HG03095 (cell line): ENCODE results near the gene IST1.
"Not testable (repeated sequence)": the region's sequence is repeated elsewhere in the genome, so short reads cannot be mapped to it uniquely, and the experiment has no call there.

Experiments used
- ATAC-seq: cut with Tn5 transposase; IDR thresholded peaks from one replicate; pipeline ENCODE4 v1.9.1; 2021; ENCODE audit warnings: moderate library complexity; ENCODE audit not compliant: unreplicated experiment

IST1 gene

DNA sequence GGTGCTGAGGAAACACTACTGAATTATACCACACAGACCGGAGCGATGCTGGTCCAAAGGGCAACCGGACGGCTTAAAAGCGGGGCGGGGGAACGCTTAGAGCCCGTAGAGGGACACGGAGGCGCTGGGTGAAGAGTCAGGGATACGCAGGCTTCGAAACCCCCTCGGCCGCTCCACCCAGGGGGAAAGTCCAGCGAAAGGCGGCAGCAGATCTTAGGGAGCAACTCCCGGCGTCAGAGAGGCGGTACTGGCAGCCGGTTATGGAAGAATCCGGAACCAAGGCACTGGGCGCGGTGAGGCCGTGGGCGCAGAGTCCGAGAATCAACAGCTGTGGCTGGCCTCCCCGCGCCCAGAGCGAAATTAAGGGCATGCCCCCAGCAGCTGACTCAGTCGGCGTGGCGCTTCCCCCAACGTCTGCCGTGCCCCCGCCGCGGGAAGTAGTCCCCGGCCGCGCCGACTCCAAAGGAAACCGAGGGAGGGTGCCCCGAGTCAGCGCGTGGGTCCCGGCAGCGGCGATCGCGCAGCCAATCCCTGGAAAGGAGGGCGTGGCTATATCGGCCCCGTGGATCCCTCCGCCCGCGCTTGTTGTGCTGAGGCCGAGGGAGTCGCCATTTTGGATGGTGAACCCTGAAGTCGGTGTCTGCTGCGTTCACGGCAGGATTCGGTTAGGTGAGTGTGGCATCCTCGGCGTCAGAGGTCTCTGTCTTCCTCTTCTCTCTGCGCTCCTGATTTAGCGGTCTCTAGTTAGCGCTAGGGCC, at the start of gene IST1:
Gene IST1, plus strand, starts transcription at position 611 of the 758 bp plus-strand sequence. CDS start 20,110 bp downstream, outside the sequence.
- ATAC-seq, result peak; percentile 74

DNA sequence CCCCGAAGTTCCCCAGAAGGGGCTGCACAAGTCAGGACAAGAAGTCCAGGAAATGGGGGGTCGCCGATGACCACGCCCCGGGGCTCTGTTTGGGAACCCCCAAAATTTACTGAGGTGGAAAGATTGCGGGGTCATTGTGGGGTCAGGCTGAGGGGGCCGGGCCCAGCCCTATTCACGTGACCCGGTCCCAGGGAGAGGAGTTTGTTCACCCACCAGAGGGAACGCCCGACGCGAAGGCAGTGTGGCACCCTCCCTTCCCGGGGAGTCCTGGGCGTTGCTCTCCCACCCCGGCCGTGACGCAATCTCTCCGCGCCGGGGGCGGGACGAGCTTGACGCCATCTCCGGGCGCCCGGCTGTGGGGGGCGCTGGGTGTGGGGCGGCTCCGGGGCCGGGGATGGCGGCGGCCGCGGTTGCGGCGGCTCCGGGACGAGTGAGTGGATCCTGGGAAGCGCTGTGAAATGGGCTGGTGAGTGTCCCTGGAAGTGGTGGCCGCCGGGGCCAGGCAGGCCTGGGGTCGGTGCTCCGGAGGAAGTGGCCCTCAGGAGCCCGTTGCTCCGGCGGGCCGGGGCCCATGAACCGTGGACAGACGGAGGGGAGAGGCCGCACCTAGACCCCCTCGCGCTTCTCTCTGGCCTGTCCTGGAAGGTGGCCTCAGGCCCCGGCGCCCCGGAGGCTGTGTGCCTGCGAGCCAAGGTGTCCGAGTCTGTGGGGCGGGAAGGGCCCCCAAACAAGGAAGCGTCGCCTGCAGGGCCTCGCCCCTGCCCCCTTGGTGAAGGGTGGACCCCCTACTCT, 49.5 kb upstream of the IST1 start, which contains the start of gene ATXN1L:
Gene ATXN1L, plus strand, starts transcription at position 338 of the 792 bp plus-strand sequence. CDS start 3,765 bp downstream, outside the sequence.
- peak; percentile 50 for ATAC-seq

DNA sequence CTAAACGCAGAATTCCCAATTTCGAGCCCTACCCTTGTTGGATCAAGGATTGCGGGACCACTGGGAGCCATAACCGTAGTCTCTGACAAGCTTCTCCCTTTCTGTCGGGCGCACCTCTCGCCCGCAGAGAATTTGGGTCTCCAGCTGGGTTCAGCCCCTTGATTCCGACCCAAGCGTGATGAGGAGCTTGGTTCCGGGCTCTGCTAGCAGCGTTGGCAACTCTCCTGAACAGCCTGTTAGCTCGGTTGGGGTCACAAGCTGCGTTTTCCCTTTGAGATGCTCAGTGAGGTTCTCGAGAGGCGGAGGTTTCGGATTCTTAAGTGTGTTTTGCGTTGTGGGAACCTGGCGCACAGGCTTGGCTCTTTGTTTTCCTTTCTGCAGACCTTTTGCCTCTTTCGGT, 48.9 kb upstream of the IST1 start:
- ATAC-seq, result no peak

DNA sequence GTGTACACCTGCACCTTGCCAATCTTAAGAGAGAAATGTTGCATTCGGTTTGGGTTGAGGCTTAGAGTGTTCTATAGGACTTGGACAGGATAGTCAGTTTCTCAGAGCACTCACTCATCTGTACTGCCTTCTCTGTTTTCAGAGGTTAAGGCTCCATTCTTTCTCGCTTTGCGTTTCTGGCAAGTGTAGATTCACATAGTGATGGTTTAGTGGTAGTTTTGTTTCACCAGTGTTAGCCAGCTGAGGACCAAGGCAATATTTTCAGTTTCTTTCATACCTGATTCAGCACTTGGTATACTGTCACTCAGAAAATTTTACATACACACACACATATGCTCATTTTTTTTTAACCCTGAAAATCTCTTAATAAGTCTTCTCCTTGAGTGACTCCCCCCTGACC, 48.2 kb upstream of the IST1 start:
- ATAC-seq, result no peak

DNA sequence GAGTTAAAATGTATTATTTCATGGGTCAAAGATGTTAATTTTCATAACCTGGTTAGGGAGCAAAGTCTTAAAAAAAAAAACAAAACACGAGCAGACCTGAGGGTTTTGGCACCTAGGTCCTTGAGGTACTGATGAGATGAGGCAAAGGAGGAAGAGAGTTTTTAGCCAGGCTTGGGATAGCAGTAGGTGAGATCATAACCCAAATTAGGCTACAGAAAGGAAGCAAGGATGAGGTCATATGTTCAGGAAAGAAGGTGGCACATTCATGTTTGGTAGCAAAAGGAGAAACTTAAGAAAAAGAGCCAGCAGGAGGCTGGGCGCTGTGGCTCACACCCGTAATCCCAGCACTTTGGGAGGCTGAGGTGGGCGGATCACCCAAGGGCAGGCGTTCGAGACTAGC, 46.7 kb upstream of the IST1 start:
- no peak for ATAC-seq

DNA sequence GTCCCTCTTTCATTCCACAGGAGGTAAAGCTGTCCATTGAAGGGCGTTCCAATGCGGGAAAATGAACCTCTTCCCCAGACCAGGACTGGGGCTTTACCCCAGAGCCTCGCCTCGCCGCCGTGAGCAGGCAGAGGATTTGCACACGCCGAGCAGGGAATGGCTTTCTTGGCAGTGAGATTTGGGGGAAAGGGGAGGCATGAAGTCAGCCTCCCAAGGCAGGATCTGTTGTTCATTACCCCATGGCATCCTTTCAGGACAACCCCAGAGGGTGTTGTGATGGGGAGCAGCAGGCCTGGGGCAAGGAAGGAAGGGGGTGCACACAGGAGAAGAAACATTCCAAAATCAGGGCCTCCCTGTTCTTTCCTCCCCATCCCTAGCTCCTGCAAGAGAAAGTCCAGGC, 43.6 kb upstream of the IST1 start:
- ATAC-seq, result no peak

DNA sequence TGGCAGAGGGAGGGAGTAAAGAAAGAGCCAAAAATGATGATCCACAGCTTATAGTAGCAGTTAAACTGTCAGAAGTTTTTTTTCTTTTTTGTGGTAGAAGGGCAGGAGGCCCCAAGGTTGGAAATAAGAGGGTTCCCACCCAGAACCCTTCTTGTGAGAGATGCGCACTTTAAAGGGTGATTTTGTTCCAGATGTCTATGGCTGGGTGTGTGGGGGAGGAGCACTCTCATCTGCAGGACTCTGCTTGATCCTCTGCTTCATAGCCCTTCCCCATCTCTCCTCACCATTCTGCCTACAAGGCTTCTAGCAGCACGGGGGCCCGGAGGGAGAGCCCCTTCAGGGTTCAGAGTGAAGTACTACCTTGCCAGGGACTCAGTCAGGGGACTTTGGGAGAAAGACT, 43.2 kb upstream of the IST1 start:
- no peak for ATAC-seq

DNA sequence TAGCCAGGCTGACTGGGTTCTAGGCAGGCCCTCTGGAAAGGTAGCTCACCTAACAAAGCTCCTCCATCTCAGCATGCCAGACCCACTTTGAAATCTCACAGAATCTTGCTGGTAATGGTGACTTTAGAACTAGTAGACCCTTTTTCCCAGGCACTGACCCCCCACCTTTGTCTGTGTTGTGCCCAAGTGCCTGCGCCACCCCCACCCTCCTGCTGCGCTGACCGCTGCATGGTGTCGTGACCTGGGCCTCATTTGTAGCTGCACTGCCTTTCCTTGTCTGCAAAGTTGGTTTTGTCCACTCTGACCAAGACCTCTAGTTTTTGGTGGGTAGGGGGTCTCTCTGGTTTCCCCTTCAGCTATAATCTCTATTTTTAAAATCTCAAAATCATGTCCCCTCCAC, 42.8 kb upstream of the IST1 start:
- no peak for ATAC-seq

DNA sequence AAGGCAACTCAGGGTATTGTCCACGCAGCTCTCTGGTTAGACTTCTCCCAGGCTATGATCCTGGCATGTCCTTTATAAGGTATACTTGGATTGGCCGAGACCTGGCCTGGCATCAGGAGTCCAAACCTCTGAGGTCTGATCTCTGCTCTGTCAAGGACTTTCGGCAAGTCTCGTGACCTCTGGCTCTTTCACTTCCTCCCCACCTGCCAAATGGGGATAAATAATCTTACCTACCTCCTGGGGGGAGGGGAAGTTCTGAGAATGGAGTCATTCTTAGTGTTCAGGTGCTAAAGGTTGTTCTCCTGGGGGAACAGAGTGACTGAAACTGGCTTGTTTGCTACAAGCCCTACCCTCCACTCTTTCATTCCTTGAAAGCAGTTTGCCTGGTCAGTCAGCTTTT, 41.9 kb upstream of the IST1 start:
- ATAC-seq, result peak; percentile 71

DNA sequence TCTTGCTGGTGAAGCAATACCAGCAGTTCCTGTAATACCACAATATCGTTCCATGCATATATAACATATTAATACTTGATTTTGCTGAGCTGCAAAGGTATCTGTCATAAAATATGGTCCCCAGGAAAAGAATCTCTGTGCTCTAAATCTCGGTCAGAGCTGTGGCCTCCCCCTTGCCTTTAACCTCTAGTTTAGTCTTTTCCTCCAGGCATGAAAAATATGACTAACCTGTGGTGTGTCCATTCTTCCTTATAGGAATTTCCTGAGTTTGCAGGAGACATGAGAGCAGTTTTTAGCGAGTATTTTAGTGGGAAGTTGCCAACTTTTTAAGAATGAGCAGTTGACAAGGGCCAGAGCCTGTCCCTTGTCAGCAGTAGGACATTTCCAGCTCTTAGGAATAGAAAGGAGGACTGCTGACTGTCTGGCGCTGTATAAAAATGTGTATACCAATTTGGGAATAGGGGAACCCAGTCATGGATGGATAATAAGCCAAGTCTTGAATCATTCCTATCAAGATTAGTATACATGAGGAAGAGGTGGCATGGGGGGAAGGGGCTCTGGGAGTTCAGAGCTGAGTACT, 40.9 kb upstream of the IST1 start:
- no peak for ATAC-seq

DNA sequence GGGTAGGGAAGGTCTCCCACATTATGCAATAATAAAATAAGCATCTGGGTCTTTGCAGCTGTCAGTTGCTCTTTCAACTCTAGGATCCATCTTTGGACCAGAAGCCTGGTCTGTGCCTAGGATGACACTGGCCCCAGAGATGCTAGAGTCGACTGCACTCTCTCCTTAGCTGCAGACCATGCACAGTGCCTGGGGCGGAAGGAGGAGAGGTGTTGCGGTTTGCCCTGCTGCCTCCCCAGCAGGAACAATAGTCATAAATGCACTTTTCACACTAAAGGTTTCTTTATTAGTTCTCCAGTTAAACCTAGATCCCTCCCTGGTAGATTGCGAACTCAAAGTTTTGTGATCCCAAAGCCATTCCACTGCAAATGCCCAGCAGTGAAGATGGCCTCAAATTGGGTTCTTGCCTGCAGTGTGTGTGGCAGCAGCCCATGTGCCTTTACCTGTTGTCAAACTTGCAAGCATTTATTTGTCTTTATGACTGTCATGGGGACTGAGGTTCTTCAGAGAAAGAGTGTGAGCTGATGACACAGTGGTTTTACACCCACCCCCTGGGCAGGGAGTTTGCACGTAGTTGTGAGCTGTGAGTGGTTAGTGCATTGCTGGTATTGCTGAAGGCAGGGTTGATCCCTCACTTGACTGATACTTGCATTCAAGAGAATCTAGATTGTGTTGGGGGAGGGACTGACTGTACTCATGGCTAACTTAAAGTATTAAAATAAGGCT, 39.2 kb upstream of the IST1 start:
- ATAC-seq, result no peak

DNA sequence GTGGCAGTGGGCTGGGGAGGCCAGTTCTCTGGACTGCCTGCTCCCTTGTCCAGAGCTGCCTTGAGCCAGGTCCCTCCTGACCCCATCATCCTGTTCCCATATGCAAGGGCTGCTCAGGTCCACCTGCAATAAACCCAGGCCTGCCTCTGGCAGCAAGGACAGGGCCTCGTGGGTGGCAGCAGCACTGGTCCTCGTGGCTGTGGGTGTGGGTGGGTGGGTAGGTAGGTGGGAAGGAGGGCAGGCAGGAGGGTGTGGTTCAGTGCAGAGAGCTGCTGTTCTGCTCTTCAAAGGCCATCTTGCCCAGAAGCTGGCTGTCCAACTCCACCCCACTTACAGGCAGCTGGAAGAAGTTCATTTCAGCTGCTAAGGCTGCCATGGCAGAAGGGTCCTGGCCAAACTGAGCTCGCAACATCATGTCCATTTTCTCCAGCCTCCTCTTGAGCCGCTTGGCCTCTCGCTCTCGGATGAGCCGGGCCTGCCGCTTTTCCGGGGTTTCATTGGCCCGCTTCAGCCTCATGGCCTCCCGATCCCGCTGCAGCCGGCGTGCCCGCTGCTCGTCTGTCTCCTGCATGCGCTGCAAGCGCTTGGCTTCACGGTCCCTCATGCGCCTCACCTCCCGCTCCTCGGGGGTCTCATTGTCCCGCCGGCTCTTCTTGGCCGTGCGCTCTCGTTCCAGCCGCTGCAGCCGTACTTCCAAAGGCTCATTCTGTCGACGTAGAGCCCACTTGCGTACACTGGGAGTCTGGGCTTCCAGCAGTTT, 35.4 kb upstream of the IST1 start:
- ATAC-seq, result no peak

DNA sequence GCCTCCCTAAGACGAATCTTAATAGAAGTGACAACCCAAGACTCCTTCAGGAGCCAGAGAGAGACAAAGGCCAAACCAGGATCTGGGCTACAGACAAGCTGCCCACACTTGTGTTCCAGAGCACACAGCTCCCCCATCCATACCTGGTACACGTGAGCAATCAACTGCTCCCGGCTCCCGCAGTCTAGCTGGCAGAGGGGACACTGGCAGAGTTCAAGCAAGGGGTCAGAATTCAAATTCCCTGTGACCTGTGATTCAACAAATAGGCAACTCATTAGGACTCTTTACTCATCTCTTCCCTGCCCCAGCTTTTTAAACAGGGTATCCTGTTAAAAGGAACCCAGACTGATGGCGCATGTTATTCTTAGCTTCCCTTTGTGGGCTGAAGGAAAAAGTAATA, 31.3 kb upstream of the IST1 start:
- ATAC-seq, result no peak

DNA sequence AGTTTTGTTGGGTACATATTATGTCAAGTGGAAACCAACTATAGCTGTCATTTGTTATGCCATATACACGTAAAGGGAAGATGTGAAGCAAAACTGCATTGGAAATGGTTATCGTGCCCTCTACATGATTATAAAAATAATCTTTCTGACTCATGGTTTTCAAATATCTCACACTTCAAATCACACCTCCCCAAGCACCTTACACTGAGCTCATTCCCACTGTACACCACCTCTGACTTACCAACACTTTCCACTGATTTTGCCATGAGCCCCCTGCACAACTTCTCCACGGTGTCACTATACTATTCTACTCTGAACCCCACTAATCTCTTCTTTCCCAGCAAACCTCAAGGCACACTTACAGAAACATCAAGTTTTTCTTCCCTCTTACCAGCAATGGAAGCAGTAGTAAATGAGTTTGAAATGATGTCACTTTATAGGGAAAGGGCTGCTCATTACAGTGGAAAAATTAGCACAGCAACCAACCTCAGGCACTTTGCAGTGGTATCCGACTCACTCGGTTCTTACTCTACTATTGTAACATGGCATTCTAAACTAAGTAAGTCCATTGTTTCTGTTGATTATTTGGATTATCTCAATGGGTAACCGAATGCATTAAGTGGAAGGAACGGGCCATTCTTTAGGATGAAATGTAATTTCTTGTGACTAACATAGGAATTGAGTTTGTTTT, 30.0 kb upstream of the IST1 start:
- no peak for ATAC-seq

DNA sequence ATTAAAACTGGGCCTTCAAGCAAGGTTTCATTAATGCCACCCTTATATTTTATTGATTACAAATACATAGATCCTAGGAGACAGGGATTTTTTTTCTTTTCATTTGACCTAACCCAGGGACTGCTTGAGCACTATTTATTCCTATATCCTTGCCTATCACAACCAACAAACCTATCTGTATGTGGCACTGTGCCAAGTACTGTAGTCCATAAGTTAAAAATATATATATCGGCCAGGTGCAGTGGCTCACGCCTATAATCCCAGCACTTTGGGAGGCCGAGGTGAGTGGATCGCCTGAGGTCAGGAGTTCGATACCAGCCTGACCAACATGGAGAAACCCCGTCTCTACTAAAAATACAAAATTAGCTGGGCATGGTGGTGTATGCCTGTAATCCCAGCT, 28.2 kb upstream of the IST1 start:
- ATAC-seq, result not testable (repeated sequence)

DNA sequence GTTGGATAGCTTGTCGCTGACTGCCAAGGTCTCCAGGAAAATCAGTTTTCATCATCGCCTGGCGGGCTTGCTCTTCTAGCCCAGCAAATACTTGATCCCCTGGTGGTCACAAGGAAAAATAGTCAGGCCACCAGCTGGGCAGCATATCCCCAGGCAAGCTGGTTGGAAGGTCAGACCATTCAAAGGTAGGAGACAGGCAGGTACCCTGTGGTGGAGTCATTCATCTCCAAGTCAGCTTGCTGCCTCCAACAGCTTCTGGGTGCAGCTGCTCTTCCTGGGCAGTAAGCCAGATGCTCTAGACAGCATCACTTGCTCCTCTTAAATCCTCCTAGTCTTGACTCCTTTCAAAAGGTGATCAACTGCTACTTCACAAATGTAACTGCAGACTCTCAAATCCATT, 27.4 kb upstream of the IST1 start:
- ATAC-seq, result no peak

DNA sequence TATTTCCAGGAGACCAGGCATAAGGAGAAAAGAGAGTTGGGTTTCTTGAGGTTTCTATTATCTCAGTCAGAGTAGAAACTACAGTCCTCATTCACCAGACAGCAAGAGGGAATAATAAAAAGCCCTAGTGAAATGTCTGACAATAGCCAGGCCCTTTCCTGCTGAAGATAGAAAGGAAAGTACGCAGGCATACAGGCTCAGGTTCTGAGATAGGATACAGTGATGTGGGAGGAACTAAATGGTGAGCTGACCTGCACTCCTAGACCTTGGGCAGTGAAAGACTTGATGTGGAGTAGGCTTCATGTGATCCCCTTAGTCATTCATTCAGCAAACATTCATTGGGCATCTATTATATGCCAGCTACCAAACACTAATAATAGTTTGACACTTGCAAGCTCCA, 26.2 kb upstream of the IST1 start:
- no peak for ATAC-seq

DNA sequence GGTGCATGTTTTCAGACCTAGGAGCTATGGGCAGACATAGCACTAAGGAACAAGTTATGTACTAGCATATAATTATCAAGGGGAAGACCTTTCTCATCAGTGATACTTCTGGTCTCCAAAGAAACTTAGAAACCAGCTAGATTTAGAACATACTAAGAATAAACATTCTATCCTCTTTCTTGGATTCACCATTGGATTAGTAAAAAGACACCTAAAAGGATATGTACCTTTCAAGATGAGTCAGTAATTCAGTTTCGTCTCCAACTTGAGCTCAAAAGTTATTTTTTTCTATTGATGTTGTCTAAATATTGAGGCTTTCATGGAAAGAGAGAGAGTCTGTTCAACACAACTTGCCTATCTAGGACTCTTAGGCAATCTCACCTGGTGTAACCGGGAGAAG, 24.5 kb upstream of the IST1 start:
- ATAC-seq, result no peak

DNA sequence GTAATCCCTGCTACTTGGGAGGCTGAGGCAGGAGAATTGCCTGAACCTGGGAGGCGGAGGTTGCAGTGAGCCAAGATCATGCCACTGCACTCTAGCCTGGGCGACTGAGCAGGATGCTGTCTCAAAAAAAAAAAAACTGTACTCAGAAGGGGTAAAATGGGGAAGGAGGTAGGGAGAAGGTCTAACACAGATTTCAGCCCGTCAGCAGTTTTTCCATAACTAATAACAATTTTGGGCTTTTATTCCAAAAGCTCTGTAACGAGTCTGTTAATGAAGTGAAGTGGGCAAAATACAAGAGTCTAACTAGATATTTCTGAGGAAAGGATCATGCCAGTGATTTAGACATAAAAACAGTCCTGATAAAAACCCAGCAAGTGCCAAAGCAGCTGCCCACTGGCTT, 22.1 kb upstream of the IST1 start:
- no peak for ATAC-seq

DNA sequence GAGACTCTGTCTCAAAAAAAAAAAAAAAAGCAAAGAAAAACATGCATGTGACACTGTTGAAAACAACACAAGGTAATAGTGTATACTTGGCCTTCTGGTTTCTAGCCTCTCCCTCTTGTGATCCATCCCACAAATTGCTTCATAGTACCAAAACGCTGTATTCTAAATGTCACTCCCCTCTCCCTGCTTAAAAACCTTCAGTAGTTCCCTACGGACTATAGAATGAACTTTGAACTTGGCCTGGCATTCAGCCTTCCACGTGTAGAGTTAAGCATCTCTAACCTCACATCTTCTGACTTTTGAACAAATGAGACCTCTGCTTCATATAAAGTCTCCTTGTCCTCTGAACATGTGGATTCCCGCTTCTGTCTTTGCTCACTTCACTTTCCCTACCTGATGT, 16.4 kb upstream of the IST1 start:
- ATAC-seq, result no peak
